Activated CD4-positive, alpha-beta memory T cell treated with anti-CD3 and anti-CD28 coated beads for 36 hours (primary cell): Measurements from ENCODE around the gene PIK3R5. TPM values are rescaled to one million over a fixed set of nuclear protein-coding genes. Genes with fewer than 3 reads are reported as not detected.
A peak's percentile ranks its signal among the peaks of the same experiment; 100 is the strongest.

Experiments used
- CTCF ChIA-PET: fragments of 350-600 bp; sonication (Branson Sonifier 250); formaldehyde crosslinking; loops from one replicate; lab custom pipeline; 2021; ENCODE audit warnings: antibody characterized with exemption, inconsistent platforms; lab: Charles Lee
- POLR2A ChIA-PET: fragments of 350-600 bp; sonication (Branson Sonifier 250); formaldehyde crosslinking; loops from one replicate; lab custom pipeline; 2021; ENCODE audit warnings: antibody characterized with exemption; lab: Charles Lee
- DNase-seq: peaks from one replicate; pipeline ENCODE4 v3.0.0-alpha.2; 2020
- H3K27ac Mint-ChIP-seq: one replicate; pipeline ENCODE4 v1.8.0; 2021; ENCODE audit warnings: mixed read lengths
- H3K27me3 Mint-ChIP-seq: one replicate; pipeline ENCODE4 v1.8.0; 2021; ENCODE audit warnings: mixed read lengths
- H3K36me3 Mint-ChIP-seq: one replicate; pipeline ENCODE4 v1.8.0; 2021; ENCODE audit warnings: mixed read lengths
- H3K4me1 Mint-ChIP-seq: one replicate; pipeline ENCODE4 v1.8.0; 2021; ENCODE audit warnings: low read depth, mixed read lengths
- H3K4me3 Mint-ChIP-seq: one replicate; pipeline ENCODE4 v1.8.0; 2021; ENCODE audit warnings: mild to moderate bottlenecking, mixed read lengths
- H3K9me3 Mint-ChIP-seq: one replicate; pipeline ENCODE4 v1.8.0; 2021; ENCODE audit warnings: mixed read lengths
- intact Hi-C: fragments of 100-400 bp; cut with micrococcal nuclease; formaldehyde crosslinking; loops from one replicate; pipeline ENCODE4 v1.15.1; 2023
- total RNA-seq, 2 experiments: library from RNA; stranded (reverse); gene quantifications; one replicate each; pipeline ENCODE4 v1.2.3, GENCODE V29; 2021

The PIK3R5 gene
- total RNA-seq, 2 experiments from 2014 or later = 20.7 to 22.4 TPM

DNA sequence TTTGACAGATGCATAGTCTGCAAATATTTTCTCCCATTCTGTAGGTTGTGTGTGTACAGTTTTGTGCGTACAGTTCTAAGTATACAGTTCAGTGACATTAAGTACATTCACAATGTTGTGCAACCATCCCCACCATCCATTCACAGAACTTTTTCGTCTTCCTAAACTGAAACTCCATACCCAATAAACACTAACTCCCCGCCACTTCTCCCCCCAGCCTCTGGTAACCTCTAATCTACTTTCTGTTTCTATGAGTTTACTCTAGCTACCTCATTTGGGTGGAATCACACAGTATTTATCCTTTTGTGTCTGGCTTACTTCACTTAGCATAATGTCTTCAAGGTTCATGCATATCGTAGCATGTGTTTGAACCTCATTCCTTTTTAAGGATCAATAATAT lies 14.3 kb downstream of the PIK3R5 start:
- Mint-ChIP-seq H3K27me3 (no peaks in the 10 kb centered on the region), H3K4me1 (peaks cover 94% of the 10 kb centered on the region), H3K36me3 (peaks cover 19% of the 10 kb centered on the region), H3K4me3 (no peak overlapping the region), H3K9me3 (peaks cover 8% of the 10 kb centered on the region), H3K27ac (peak overlapping the region; percentile 43)
- intact Hi-C loops = no loop called here
- DNase-seq = no peak
- POLR2A ChIA-PET = interaction anchor here (3.7 kb wide), 1 partner anchor 13 kb away, joined by 14 read pairs; the partner anchor contains the start of gene PIK3R5
- CTCF ChIA-PET = interaction anchor here (1.1 to 1.5 kb wide), 3 partner anchors 9 to 56 kb away, joined by 3 to 4 read pairs (median 4); no protein-coding TSS in a partner anchor

DNA sequence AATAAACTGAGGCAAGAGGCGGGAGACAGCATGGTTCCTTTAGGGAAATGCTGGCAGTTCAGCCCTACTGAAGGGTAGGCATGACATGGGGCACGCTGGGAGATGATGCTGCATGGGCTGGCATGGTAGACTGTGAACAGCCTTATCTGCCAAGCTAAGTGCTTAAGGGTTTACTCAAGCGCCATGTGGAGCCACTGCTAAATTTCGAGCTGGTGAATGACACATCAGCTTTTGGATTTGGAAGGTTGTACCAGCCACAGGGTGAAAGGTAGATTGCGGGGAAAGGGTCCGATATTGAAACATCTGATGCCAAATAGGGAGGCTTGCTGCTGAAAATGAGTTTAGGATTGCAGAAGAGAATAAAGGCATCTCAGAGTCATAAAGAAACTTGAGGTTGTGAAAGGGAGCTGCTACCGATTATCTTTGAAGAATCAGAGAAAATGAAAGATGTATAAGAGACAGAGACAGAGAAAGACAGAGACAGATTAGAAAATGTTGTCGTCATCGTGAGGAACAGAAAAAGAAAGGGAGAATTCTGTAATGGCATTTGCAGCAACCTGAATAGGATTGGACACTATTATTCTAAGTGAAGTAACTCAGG lies 16.3 kb downstream of the PIK3R5 start:
- peaks cover 89% of the 10 kb centered on the region for H3K4me1 Mint-ChIP-seq
- intact Hi-C loops = loop anchor here (1.0 to 2.0 kb wide), 4 partner anchors 8 to 50 kb away; no protein-coding TSS in a partner anchor

GRCh38 chr17:8948462-8948861 lies 17.0 kb downstream of the PIK3R5 start:
- POLR2A ChIA-PET = interaction anchor here (0.7 to 1.7 kb wide), 7 partner anchors 8 to 341 kb away, joined by 3 to 9 read pairs (median 5); no protein-coding TSS in a partner anchor
- Mint-ChIP-seq H3K27ac (peak overlapping the region; percentile 81), H3K36me3 (peaks cover 32% of the 10 kb centered on the region), H3K9me3 (peaks cover 11% of the 10 kb centered on the region), H3K27me3 (no peaks in the 10 kb centered on the region), H3K4me1 (peaks cover 82% of the 10 kb centered on the region), H3K4me3 (peak overlapping the region; percentile 54)
- intact Hi-C loops = loop anchor here (2.0 kb wide), 2 partner anchors 14 to 50 kb away; no protein-coding TSS in a partner anchor
- CTCF ChIA-PET = interaction anchor here (0.7 to 1.4 kb wide), 8 partner anchors 9 to 55 kb away, joined by 3 to 8 read pairs (median 3); no protein-coding TSS in a partner anchor
- no peak for DNase-seq

More for the DNA sequence above, 16.3 kb downstream of the PIK3R5 start:
- Mint-ChIP-seq H3K9me3 (peaks cover 8% of the 10 kb centered on the region), H3K36me3 (peaks cover 29% of the 10 kb centered on the region), H3K4me3 (peak overlapping the region; percentile 54), H3K27me3 (no peaks in the 10 kb centered on the region), H3K27ac (peak overlapping the region; percentile 81)
- CTCF ChIA-PET = interaction anchor here (1.2 to 1.4 kb wide), 5 partner anchors 9 to 54 kb away, joined by 3 to 8 read pairs (median 4); no protein-coding TSS in a partner anchor
- peak; percentile 64 for DNase-seq
- POLR2A ChIA-PET = interaction anchor here (0.7 to 1.7 kb wide), 9 partner anchors 9 to 340 kb away, joined by 3 to 9 read pairs (median 5); partner anchors contain the start of gene PIK3R5

- intact Hi-C loops = no loop called here
- Mint-ChIP-seq H3K27me3 (no peaks in the 10 kb centered on the region), H3K9me3 (peaks cover 11% of the 10 kb centered on the region), H3K4me1 (peaks cover 72% of the 10 kb centered on the region), H3K27ac (peak overlapping the region; percentile 16), H3K36me3 (peaks cover 30% of the 10 kb centered on the region), H3K4me3 (no peak overlapping the region)
- POLR2A ChIA-PET = interaction anchor here (1.0 to 1.1 kb wide), 2 partner anchors 12 to 48 kb away, joined by 3 to 4 read pairs; no protein-coding TSS in a partner anchor
- no peak for DNase-seq
- CTCF ChIA-PET = interaction anchor here (0.6 kb wide), 1 partner anchor 82 kb away, joined by 3 read pairs; no protein-coding TSS in a partner anchor
Observed at GRCh38 chr17:8947201-8947600, 18.3 kb downstream of the PIK3R5 start.

- H3K4me3 Mint-ChIP-seq = no peak overlapping the region
- peaks cover 7% of the 10 kb centered on the region for H3K9me3 Mint-ChIP-seq
- ChIA-PET CTCF (interaction anchor here (0.7 to 0.9 kb wide), 2 partner anchors 19 to 536 kb away, joined by 3 read pairs; partner anchors contain the start of gene PIK3R5), POLR2A (interaction anchor here (1.1 kb wide), 2 partner anchors 17 to 47 kb away, joined by 3 read pairs; no protein-coding TSS in a partner anchor)
- H3K4me1 Mint-ChIP-seq = peaks cover 72% of the 10 kb centered on the region
- peaks cover 26% of the 10 kb centered on the region for H3K36me3 Mint-ChIP-seq
- H3K27ac Mint-ChIP-seq = no peak overlapping the region
- H3K27me3 Mint-ChIP-seq = no peaks in the 10 kb centered on the region
- intact Hi-C loops = no loop called here
- DNase-seq = no peak
Observed at GRCh38 chr17:8946476-8946875, 19.0 kb downstream of the PIK3R5 start.

GRCh38 chr17:8946071-8946470 lies 19.4 kb downstream of the PIK3R5 start:
- CTCF ChIA-PET = interaction anchor here (0.9 kb wide), 1 partner anchor 536 kb away, joined by 3 read pairs; no protein-coding TSS in a partner anchor
- Mint-ChIP-seq H3K36me3 (peaks cover 23% of the 10 kb centered on the region), H3K27ac (no peak overlapping the region), H3K27me3 (no peaks in the 10 kb centered on the region), H3K4me1 (peaks cover 72% of the 10 kb centered on the region), H3K4me3 (no peak overlapping the region), H3K9me3 (peaks cover 7% of the 10 kb centered on the region)
- intact Hi-C loops = no loop called here
- POLR2A ChIA-PET = interaction anchor here (1.1 kb wide), 1 partner anchor 18 kb away, joined by 3 read pairs; no protein-coding TSS in a partner anchor
- no peak for DNase-seq

DNA sequence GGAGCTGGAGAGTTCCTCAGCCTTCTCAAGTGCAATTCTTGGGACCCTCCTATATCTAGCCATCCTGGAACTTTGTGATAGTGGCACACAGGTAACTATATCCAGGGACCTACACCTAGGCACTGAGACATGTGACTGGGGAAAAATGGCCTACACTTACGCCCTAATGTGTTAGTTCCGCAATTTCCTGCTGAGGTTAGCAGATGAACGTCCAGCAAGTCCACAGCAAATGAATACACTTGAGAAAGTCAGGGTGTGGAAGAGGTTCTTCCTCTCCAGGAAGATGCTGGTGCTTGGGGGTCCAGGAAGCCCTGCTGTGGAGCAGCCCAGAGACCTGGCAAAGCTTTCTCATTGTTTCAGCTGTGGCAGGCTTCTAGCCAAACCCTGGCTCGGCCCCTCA lies 20.8 kb downstream of the PIK3R5 start:
- no peak overlapping the region for H3K27ac Mint-ChIP-seq
- intact Hi-C loops = no loop called here
- ChIA-PET POLR2A (interaction anchor here (1.3 kb wide), 1 partner anchor 12 kb away, joined by 4 read pairs; no protein-coding TSS in a partner anchor), CTCF (interaction anchor here (0.9 kb wide), 1 partner anchor 18 kb away, joined by 3 read pairs; no protein-coding TSS in a partner anchor)
- DNase-seq = no peak
- H3K9me3 Mint-ChIP-seq = peaks cover 3% of the 10 kb centered on the region
- H3K4me1 Mint-ChIP-seq = peaks cover 73% of the 10 kb centered on the region
- no peaks in the 10 kb centered on the region for H3K27me3 Mint-ChIP-seq
- H3K4me3 Mint-ChIP-seq = no peak overlapping the region
- peaks cover 20% of the 10 kb centered on the region for H3K36me3 Mint-ChIP-seq

DNA sequence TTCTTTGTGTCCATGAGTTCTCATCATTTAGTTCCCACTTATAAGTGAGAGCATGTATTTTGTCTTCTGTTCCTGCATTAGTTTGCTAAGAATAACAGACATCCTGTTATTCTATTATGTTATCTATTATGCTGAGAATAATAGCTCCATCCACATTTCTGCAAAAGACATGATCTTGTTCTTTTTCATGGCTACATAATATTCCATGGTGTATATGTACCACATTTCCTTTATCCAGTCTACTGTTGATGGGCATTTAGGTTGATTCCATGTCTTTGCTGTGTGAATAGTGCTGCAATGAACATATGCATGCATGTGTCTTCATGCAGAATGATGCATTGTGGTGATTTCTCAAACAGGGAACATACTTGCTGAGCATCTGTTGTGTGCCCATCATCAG lies 21.4 kb downstream of the PIK3R5 start:
- Mint-ChIP-seq H3K27ac (no peak overlapping the region), H3K36me3 (peaks cover 23% of the 10 kb centered on the region), H3K4me1 (peaks cover 75% of the 10 kb centered on the region), H3K9me3 (peaks cover 3% of the 10 kb centered on the region), H3K4me3 (no peak overlapping the region), H3K27me3 (no peaks in the 10 kb centered on the region)
- ChIA-PET CTCF (interaction anchor here (0.9 kb wide), 1 partner anchor 19 kb away, joined by 3 read pairs; no protein-coding TSS in a partner anchor), POLR2A (no interaction called here)
- intact Hi-C loops = no loop called here
- DNase-seq = no peak

GRCh38 chr17:8941980-8942622 lies 23.4 kb downstream of the PIK3R5 start:
- peaks cover 70% of the 10 kb centered on the region for H3K4me1 Mint-ChIP-seq
- ChIA-PET POLR2A (interaction anchor here (0.9 to 3.0 kb wide), 6 partner anchors 8 to 24 kb away, joined by 3 to 13 read pairs (median 4); partner anchors contain the start of gene PIK3R5), CTCF (interaction anchor here (0.9 to 1.6 kb wide), 5 partner anchors 10 to 47 kb away, joined by 3 to 5 read pairs (median 3); no protein-coding TSS in a partner anchor)
- no peaks in the 10 kb centered on the region for H3K27me3 Mint-ChIP-seq
- DNase-seq = peak; percentile 43
- H3K36me3 Mint-ChIP-seq = peaks cover 25% of the 10 kb centered on the region
- H3K9me3 Mint-ChIP-seq = peaks cover 3% of the 10 kb centered on the region
- no peak overlapping the region for H3K4me3 Mint-ChIP-seq
- intact Hi-C loops = loop anchor here (1.0 kb wide), 2 partner anchors 7 to 12 kb away; no protein-coding TSS in a partner anchor
- H3K27ac Mint-ChIP-seq = peak overlapping the region; percentile 48

- POLR2A ChIA-PET = interaction anchor here (0.9 to 3.0 kb wide), 6 partner anchors 9 to 24 kb away, joined by 3 to 13 read pairs (median 4); partner anchors contain the start of gene PIK3R5
- no peaks in the 10 kb centered on the region for H3K27me3 Mint-ChIP-seq
- H3K27ac Mint-ChIP-seq = peak overlapping the region; percentile 89
- H3K4me3 Mint-ChIP-seq = peak overlapping the region; percentile 47
- peaks cover 25% of the 10 kb centered on the region for H3K36me3 Mint-ChIP-seq
- intact Hi-C loops = loop anchor here (1.0 kb wide), 2 partner anchors 8 to 13 kb away; no protein-coding TSS in a partner anchor
- CTCF ChIA-PET = interaction anchor here (1.2 to 1.6 kb wide), 3 partner anchors 10 to 46 kb away, joined by 3 to 5 read pairs (median 4); no protein-coding TSS in a partner anchor
- peaks cover 69% of the 10 kb centered on the region for H3K4me1 Mint-ChIP-seq
- H3K9me3 Mint-ChIP-seq = peaks cover 3% of the 10 kb centered on the region
- DNase-seq = peak; percentile 85
Observed at GRCh38 chr17:8941520-8941919, 24.0 kb downstream of the PIK3R5 start.
